ENCODE data around the gene NSMCE1.

GRCh38 chr16:27225536-27226360 is 42.8 kb downstream of the NSMCE1 start:
- no peak for TF ChIP-seq EZH2 (IDR thresholded peaks at IDR 0.05; ENCODE audit: low read length, missing control alignments)
- TF ChIP-seq, protein P1, sequence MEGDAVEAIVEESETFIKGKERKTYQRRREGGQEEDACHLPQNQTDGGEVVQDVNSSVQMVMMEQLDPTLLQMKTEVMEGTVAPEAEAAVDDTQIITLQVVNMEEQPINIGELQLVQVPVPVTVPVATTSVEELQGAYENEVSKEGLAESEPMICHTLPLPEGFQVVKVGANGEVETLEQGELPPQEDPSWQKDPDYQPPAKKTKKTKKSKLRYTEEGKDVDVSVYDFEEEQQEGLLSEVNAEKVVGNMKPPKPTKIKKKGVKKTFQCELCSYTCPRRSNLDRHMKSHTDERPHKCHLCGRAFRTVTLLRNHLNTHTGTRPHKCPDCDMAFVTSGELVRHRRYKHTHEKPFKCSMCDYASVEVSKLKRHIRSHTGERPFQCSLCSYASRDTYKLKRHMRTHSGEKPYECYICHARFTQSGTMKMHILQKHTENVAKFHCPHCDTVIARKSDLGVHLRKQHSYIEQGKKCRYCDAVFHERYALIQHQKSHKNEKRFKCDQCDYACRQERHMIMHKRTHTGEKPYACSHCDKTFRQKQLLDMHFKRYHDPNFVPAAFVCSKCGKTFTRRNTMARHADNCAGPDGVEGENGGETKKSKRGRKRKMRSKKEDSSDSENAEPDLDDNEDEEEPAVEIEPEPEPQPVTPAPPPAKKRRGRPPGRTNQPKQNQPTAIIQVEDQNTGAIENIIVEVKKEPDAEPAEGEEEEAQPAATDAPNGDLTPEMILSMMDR (conservative IDR thresholded peaks at IDR 0.05 in 1 of 2, IDR thresholded peaks at IDR 0.05 in 1 of 2; ENCODE audit: low read depth in 1 of 2, low read length in 2 of 2) = no peak

Data from fibroblast of lung (primary cell).